Adipocyte (in vitro differentiated cells): ENCODE data around the gene SRL.

Experiments
- DNase-seq: peaks from one replicate; pipeline ENCODE4 v3.0.0-alpha.2; 2015; ENCODE audit warnings: low read depth
- H3K27me3 ChIP-seq: replicated peaks from 2 replicates; pipeline ENCODE4 v1.7.0; 2013; ENCODE audit warnings: mild to moderate bottlenecking, low read length, moderate library complexity; ENCODE audit not compliant: control insufficient read depth, insufficient read depth
- H3K36me3 ChIP-seq: 2 replicates; pipeline ENCODE4 v1.7.0; 2013; ENCODE audit warnings: low read length, mild to moderate bottlenecking, moderate library complexity; ENCODE audit not compliant: control insufficient read depth, insufficient read depth, severe bottlenecking
- H3K4me1 ChIP-seq: 2 replicates; pipeline ENCODE4 v1.7.0; 2013; ENCODE audit warnings: mild to moderate bottlenecking, low read length, moderate library complexity; ENCODE audit not compliant: control insufficient read depth, insufficient read depth
- H3K4me3 ChIP-seq: 2 replicates; pipeline ENCODE4 v1.7.0; 2013; ENCODE audit warnings: mild to moderate bottlenecking, low read length, moderate library complexity
- H3K9ac ChIP-seq: 2 replicates; pipeline ENCODE4 v1.7.0; 2013; ENCODE audit warnings: mild to moderate bottlenecking, low read length, moderate library complexity
- H3K9me3 ChIP-seq: 2 replicates; pipeline ENCODE4 v1.7.0; 2013; ENCODE audit warnings: mild to moderate bottlenecking, low read length, moderate library complexity; ENCODE audit not compliant: control insufficient read depth

SRL gene

DNA sequence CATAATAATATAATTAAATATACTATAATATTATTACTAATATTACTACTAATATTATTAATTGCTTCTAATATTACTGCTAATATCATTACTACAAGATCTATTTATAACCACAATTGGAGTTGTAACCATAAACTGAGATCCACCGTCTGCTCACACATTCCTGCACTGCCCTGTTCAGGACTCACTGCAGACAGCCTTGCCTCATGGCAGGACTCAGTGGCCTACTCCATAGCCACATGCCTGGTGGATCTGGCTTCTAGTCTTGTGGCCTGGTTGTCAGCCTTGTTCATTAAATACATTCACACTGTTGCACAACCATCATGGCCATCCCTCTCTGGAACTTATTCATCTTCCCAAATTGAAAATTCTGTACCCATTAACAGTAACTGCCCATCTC, 48.0 kb downstream of the SRL start:
- no peak for DNase-seq
- H3K4me1 ChIP-seq, result peaks cover 3% of the 10 kb centered on the region
- no peaks in the 10 kb centered on the region for H3K9me3 ChIP-seq

DNA sequence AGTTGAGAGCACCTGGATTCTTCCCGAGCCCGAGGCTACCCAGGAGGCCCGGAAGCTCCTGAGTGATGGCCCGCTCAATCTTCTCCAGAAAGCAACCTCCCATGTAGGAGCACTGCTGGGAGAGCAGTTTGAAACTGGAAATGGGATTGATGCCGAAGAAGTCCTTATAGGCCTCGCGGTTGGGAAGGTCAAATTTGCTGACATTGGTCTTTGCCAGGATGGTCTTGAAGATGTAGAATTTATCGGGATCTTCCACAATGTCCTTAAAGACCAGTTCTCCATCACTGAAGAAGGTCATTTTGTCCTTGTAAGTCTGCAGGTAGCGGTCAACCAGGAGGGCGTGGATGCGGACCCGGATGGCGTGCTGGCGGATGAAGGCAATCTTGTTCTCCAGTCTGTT, 49.7 kb downstream of the SRL start:
- Histone ChIP-seq H3K27me3 (peaks cover 9% of the 10 kb centered on the region), H3K4me1 (peaks cover 3% of the 10 kb centered on the region), H3K9ac (no peak overlapping the region), H3K4me3 (no peak overlapping the region), H3K9me3 (no peaks in the 10 kb centered on the region), H3K36me3 (no peaks in the 10 kb centered on the region)
- no peak for DNase-seq

More for the DNA sequence above, 48.0 kb downstream of the SRL start:
- Histone ChIP-seq H3K27me3 (peaks cover 10% of the 10 kb centered on the region), H3K4me3 (no peak overlapping the region), H3K9ac (no peak overlapping the region), H3K36me3 (no peaks in the 10 kb centered on the region)

GRCh38 chr16:4190712-4191333, 51.1 kb downstream of the SRL start:
- Histone ChIP-seq H3K36me3 (no peaks in the 10 kb centered on the region), H3K4me3 (no peak overlapping the region), H3K4me1 (peaks cover 3% of the 10 kb centered on the region), H3K27me3 (peaks cover 9% of the 10 kb centered on the region), H3K9me3 (no peaks in the 10 kb centered on the region), H3K9ac (no peak overlapping the region)
- DNase-seq, result no peak

- H3K9ac ChIP-seq, result no peak overlapping the region
- H3K9me3 ChIP-seq, result no peaks in the 10 kb centered on the region
- peaks cover 3% of the 10 kb centered on the region for H3K4me1 ChIP-seq
- DNase-seq, result no peak
- H3K36me3 ChIP-seq, result no peaks in the 10 kb centered on the region
- H3K27me3 ChIP-seq, result peaks cover 9% of the 10 kb centered on the region
- H3K4me3 ChIP-seq, result no peak overlapping the region
These were observed 51.8 kb downstream of the SRL start for GRCh38 chr16:4190086-4190485.

DNA sequence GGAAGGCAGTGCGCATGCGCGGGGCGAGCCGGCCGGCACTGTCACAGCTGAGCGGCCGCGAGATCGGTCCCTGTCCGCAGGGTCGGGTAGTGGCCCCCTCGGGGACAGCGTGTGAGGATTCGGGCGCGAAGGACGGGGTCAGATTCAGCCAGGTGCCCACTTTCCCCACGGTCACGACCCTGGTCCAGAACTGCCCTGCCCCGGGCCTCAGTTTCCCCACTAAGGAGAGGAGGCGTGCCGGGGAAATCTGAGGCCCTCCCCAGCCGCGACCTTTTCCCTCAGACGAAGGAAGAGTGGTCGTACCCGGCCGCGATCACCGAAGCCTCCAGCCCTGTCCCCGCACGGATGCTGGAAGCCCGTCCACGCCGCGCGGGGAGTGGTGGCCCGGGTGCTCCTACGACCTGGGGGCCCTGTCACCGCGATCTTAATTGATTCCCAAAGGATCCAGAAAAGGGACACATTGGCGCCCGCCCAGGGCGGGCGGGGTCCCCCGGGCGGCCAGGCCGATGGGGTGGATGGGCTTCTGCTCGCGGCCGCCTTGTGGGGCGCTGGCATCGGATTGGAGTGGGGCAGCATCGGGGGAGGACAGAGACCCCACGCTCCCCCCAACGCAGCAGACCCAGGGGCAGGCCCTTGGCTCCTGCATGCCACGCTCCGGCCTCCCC, 57.7 kb downstream of the SRL start:
- peak overlapping the region; percentile 93 for H3K9ac ChIP-seq
- DNase-seq, result no peak
- H3K27me3 ChIP-seq, result peaks cover 6% of the 10 kb centered on the region
- H3K4me1 ChIP-seq, result peaks cover 5% of the 10 kb centered on the region
- H3K36me3 ChIP-seq, result no peaks in the 10 kb centered on the region
- H3K4me3 ChIP-seq, result peak overlapping the region; percentile 86
- H3K9me3 ChIP-seq, result no peaks in the 10 kb centered on the region

- Histone ChIP-seq H3K4me3 (peak overlapping the region; percentile 86), H3K4me1 (peaks cover 10% of the 10 kb centered on the region), H3K27me3 (no peaks in the 10 kb centered on the region), H3K9ac (peak overlapping the region; percentile 93), H3K36me3 (no peaks in the 10 kb centered on the region), H3K9me3 (no peaks in the 10 kb centered on the region)
- peak; percentile 98 for DNase-seq
These were observed 58.4 kb downstream of the SRL start for GRCh38 chr16:4183237-4184037.

DNA sequence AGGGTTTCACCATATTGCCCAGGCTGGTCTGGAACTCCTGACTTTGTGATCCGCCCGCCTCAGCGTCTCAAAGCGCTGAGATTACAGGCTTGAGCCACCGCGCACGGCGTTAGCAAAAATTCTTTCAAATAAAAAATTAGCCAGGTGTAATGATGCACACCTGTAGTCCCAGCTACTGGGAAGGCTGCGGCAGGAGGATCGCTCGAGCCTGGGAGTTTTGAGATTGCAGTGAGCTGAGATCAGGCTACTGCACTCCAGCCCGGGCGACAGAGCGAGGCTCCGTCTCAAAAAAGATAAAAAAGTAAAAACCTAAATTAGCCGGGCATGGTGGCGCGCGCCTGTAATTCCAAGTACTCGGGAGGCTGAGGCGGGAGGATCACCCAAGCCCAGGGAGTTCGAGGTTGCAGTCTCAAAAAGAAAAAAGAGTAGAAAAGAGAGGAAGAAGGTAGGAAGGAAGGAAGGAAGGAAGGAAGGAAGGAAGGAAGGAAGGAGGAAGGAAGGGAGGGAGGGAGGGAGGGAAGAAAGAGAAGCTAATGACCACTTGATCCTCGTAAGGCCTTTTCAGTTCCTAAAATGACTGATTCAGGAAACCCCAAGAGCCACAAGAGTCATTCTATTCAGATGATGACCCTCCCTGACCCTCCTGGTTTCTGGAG, 59.2 kb downstream of the SRL start:
- Histone ChIP-seq H3K9me3 (no peaks in the 10 kb centered on the region), H3K36me3 (no peaks in the 10 kb centered on the region), H3K4me1 (peaks cover 10% of the 10 kb centered on the region), H3K4me3 (peak overlapping the region; percentile 86), H3K27me3 (no peaks in the 10 kb centered on the region), H3K9ac (peak overlapping the region; percentile 93)
- DNase-seq, result no peak

DNA sequence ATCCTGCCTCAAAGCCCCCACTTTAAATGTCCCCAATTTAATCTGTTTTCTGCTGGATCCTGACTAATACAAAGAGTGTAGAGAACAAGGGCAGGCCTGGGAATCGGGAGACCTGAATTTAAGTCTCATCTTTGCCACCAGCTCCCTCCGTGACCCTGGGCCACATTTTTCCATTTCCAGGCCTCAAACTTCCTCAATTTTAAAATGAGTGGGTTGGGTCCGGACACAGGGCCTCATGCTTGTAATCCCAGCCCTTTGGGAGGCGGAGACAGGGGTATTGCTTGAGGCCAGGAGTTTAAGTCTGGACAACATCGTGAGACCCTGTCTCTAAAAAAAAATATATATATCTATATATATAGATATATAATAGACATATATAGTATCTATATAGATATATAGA, 61.4 kb downstream of the SRL start:
- no peak for DNase-seq
- Histone ChIP-seq H3K4me1 (peaks cover 10% of the 10 kb centered on the region), H3K27me3 (no peaks in the 10 kb centered on the region), H3K36me3 (no peaks in the 10 kb centered on the region), H3K4me3 (no peak overlapping the region), H3K9me3 (no peaks in the 10 kb centered on the region), H3K9ac (no peak overlapping the region)

DNA sequence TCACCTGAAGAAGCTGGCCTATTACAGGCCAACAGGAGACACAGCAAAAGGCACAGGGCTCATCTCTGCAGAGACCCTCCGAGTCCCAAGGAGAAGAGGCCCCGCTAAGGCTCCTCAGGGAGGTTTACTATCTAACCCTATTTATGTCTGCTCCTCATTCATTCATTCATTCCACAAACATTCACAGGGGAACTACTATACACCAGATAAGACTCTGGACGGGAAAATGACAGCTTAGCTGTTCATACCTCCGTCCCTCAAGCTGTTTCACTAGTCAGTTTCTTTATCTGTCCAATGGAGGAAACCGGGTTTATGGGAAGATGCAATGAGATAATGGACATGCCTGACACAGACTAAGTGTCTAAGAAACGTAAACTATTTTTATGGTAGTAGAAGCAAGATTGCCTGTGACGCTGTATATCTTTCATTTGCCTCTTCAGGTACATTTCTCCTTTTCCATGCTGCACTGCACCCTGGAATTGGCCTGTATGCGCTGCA, 62.1 kb downstream of the SRL start:
- H3K27me3 ChIP-seq, result no peaks in the 10 kb centered on the region
- no peaks in the 10 kb centered on the region for H3K36me3 ChIP-seq
- no peak for DNase-seq
- no peaks in the 10 kb centered on the region for H3K9me3 ChIP-seq
- no peak overlapping the region for H3K9ac ChIP-seq
- H3K4me3 ChIP-seq, result no peak overlapping the region
- peaks cover 10% of the 10 kb centered on the region for H3K4me1 ChIP-seq

DNA sequence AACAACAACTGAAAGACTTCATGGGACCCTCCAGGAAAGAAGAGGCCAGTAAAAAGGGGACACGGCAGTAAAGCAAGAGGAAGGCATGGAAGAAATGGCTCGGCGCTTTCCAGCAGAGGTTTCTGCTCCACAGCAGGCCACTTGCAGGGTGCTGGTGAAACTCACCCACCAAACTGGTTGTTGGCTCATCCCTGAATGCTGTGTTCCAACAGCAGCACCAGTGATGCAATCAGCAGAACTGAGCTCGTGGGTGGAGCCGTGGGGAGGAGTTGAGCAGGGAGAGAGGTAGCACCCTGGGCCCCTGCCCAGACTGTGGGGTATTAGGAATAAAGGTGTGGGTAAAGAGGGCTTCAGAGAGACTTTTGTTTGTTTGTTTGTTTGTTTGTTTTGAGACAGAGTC, 62.9 kb downstream of the SRL start:
- DNase-seq, result peak; percentile 67
- Histone ChIP-seq H3K4me3 (no peak overlapping the region), H3K4me1 (peaks cover 10% of the 10 kb centered on the region), H3K9me3 (no peaks in the 10 kb centered on the region), H3K9ac (no peak overlapping the region), H3K36me3 (no peaks in the 10 kb centered on the region), H3K27me3 (no peaks in the 10 kb centered on the region)

DNA sequence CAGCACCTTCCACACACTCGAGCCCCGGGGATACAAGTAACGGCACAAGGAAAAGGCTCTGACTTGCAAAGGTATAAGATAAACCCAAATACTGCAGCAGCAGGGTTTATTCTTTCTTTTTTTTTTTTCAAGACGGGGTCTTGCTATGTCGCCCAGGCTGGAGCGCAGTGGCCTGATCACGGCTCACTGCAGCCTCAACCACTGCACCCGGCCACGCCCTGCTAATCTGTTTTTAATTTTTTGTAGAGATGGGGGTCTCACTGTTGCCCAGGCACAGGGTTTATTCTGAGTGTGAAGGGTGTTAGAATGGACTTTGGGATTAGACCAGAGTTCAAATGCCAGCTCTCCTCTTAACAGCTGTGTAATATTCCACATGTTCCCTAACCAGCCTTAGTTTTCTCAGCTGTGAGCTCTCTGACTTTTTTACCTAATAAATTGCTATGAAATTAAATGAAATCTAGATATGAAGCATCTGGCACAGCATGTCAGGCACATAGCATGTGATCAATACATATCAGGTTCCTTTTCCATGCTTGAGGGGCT, 63.3 kb downstream of the SRL start:
- Histone ChIP-seq H3K4me3 (no peak overlapping the region), H3K27me3 (no peaks in the 10 kb centered on the region), H3K4me1 (peaks cover 10% of the 10 kb centered on the region), H3K9ac (no peak overlapping the region), H3K9me3 (no peaks in the 10 kb centered on the region), H3K36me3 (no peaks in the 10 kb centered on the region)
- DNase-seq, result no peak
